HCT116 (cell line): ENCODE data around the gene BBS9. TPM values are rescaled to one million over a fixed set of nuclear protein-coding genes. Genes with fewer than 3 reads are reported as not detected.

Source experiments
- ATAC-seq: fragments of 200-7000 bp; cut with Tn5 transposase; 2 replicates; pipeline ENCODE4 v1.9.1; 2020; ENCODE audit warnings: mild to moderate bottlenecking, moderate library complexity
- BruUV-seq: library from RNA; stranded (reverse); fragments of 400-500 nt; replicated peaks from 2 replicates; lab custom pipeline; 2021; lab: Mats Ljungman, UMichigan
- CTCF ChIA-PET: fragments of 300-600 bp; sonication (Branson Sonifier 250); formaldehyde crosslinking; loops from one replicate; lab custom pipeline; 2021; ENCODE audit warnings: antibody characterized with exemption; lab: Charles Lee
- POLR2A ChIA-PET: fragments of 300-600, 350-600 bp; sonication (Branson Sonifier 250); formaldehyde crosslinking; loops from one replicate; lab custom pipeline; 2021; ENCODE audit warnings: antibody characterized with exemption; lab: Charles Lee
- RAD21 ChIA-PET, 2 experiments: fragments of 300-600 bp; sonication (Branson Sonifier 250); formaldehyde crosslinking; loops; one replicate each; lab custom pipeline; 2023; ENCODE audit warnings: low total read pairs in 2 of 2; ENCODE audit not compliant: uncharacterized antibody in 2 of 2, unreplicated experiment in 2 of 2, low non-redundant PET in 1 of 2; lab: Charles Lee
- DNase-seq: peaks from one replicate; pipeline ENCODE4 v3.0.0-alpha.2; 2010; ENCODE audit warnings: low read depth, low spot score
- H2AFZ ChIP-seq: fragments of 200-600 bp; shearing (Covaris generic), sonication (generic); 2 replicates; pipeline ENCODE4 v1.6.1; 2017; ENCODE audit warnings: low read depth, mixed run types, mixed read lengths, antibody characterized with exemption, low read length; ENCODE audit not compliant: poor library complexity, severe bottlenecking
- H3K27ac ChIP-seq: 2 replicates; pipeline ENCODE4 v1.5.1; 2012; ENCODE audit warnings: low read depth, low read length
- H3K27me3 ChIP-seq: fragments of 200-600 bp; sonication (generic); 2 replicates; pipeline ENCODE4 v1.6.1; 2016; ENCODE audit warnings: mixed run types, low read length, mixed read lengths; ENCODE audit not compliant: insufficient read depth
- H3K36me3 ChIP-seq, 2 experiments: fragments of 200-500 bp in 1 of 2; fragments of 200-600 bp in 1 of 2; sonication (Bioruptor generic) in 1 of 2; sonication (generic) in 1 of 2; 2 replicates each; pipeline versions ENCODE4 v1.5.1 to v1.6.1; 2014 to 2016; ENCODE audit warnings: low read length in 2 of 2, inconsistent platforms in 1 of 2, mixed read lengths in 1 of 2, mixed run types in 1 of 2; ENCODE audit not compliant: insufficient read depth in 2 of 2, control insufficient read depth in 1 of 2
- H3K4me1 ChIP-seq, 2 experiments: fragments of 200-600 bp in 1 of 2; sonication (generic) in 1 of 2; 2 replicates each; pipeline versions ENCODE4 v1.5.1 to v1.6.1; 2012 to 2017; ENCODE audit warnings: low read length in 2 of 2, inconsistent platforms in 1 of 2, mild to moderate bottlenecking in 1 of 2, mixed read lengths in 1 of 2, mixed run types in 1 of 2, moderate library complexity in 1 of 2; ENCODE audit not compliant: insufficient read depth in 2 of 2, control insufficient read depth in 1 of 2
- H3K4me2 ChIP-seq: fragments of 200-600 bp; sonication (generic); 2 replicates; pipeline ENCODE4 v1.6.1; 2017; ENCODE audit warnings: mixed run types, low read length, mixed read lengths
- H3K4me3 ChIP-seq, 2 experiments: fragments of 200-600 bp in 1 of 2; sonication (generic) in 1 of 2; replicated peaks in 1 of 2; 2 replicates each; pipeline ENCODE4 v1.5.1; 2011 to 2016; ENCODE audit warnings: low read length in 2 of 2, control low read depth in 1 of 2, low read depth in 1 of 2, mild to moderate bottlenecking in 1 of 2, mixed read lengths in 1 of 2, mixed run types in 1 of 2
- H3K79me2 ChIP-seq: fragments of 200-600 bp; sonication (generic); 2 replicates; pipeline ENCODE4 v1.6.1; 2017; ENCODE audit warnings: mild to moderate bottlenecking, mixed run types, low read length, moderate library complexity, mixed read lengths; ENCODE audit not compliant: insufficient read depth
- H3K9ac ChIP-seq: fragments of 200-600 bp; sonication (generic); 2 replicates; pipeline ENCODE4 v1.6.1; 2016; ENCODE audit warnings: low read length, mixed read lengths
- H3K9me2 ChIP-seq: fragments of 200-600 bp; sonication (generic), shearing (Covaris generic); 2 replicates; pipeline ENCODE4 v1.6.1; 2017; ENCODE audit warnings: mixed run types, mild to moderate bottlenecking, moderate library complexity; ENCODE audit not compliant: insufficient read depth
- H3K9me3 ChIP-seq, 2 experiments: fragments of 200-500 bp in 1 of 2; fragments of 200-600 bp in 1 of 2; sonication (Bioruptor generic) in 1 of 2; sonication (generic) in 1 of 2; 2 replicates each; pipeline ENCODE4 v1.6.1; 2014 to 2017; ENCODE audit warnings: low read length in 2 of 2, mixed read lengths in 2 of 2, inconsistent platforms in 1 of 2, low read depth in 1 of 2, mild to moderate bottlenecking in 1 of 2, mixed run types in 1 of 2, moderate library complexity in 1 of 2; ENCODE audit not compliant: control insufficient read depth in 1 of 2, insufficient read depth in 1 of 2
- H4K20me1 ChIP-seq: fragments of 200-600 bp; sonication (generic), shearing (Covaris generic); 2 replicates; pipeline ENCODE4 v1.6.1; 2017; ENCODE audit warnings: mixed run types, mild to moderate bottlenecking, moderate library complexity; ENCODE audit not compliant: insufficient read depth
- CBX3 ChIP-seq: IDR thresholded peaks from 2 replicates; pipeline ENCODE4 v1.6.1; 2012; ENCODE audit warnings: low read depth
- CEBPB ChIP-seq: IDR thresholded peaks from 2 replicates; pipeline ENCODE4 v1.6.1; 2012; ENCODE audit warnings: low read depth
- ELF1 ChIP-seq: IDR thresholded peaks from 2 replicates; pipeline ENCODE4 v1.6.1; 2012; ENCODE audit warnings: low read depth, borderline replicate concordance
- EZH2 ChIP-seq: fragments of 200-600 bp; sonication (generic); IDR thresholded peaks from 2 replicates; pipeline ENCODE4 v1.6.1; 2017; ENCODE audit warnings: antibody characterized with exemption, mixed run types
- FOSL1 ChIP-seq: IDR thresholded peaks from 2 replicates; pipeline ENCODE4 v1.6.1; 2012; ENCODE audit warnings: low read depth
- MAX ChIP-seq: IDR thresholded peaks from 2 replicates; pipeline ENCODE4 v1.6.1; 2012
- POLR2AphosphoS5 ChIP-seq: IDR thresholded peaks from 2 replicates; pipeline ENCODE4 v1.6.1; 2011; ENCODE audit warnings: mild to moderate bottlenecking, low read depth, low read length, moderate library complexity
- REST ChIP-seq: IDR thresholded peaks from 2 replicates; pipeline ENCODE4 v1.6.1; 2012; ENCODE audit warnings: low read depth
- SIN3A ChIP-seq: IDR thresholded peaks from 2 replicates; pipeline ENCODE4 v1.6.1; 2012; ENCODE audit warnings: low read depth
- SP1 ChIP-seq: IDR thresholded peaks from 2 replicates; pipeline ENCODE4 v1.6.1; 2012; ENCODE audit warnings: low read depth
- TCF7L2 ChIP-seq: IDR thresholded peaks from 2 replicates; pipeline ENCODE4 v1.7.0; 2011; ENCODE audit warnings: borderline replicate concordance, inconsistent platforms; ENCODE audit not compliant: insufficient read depth, insufficient read length; ENCODE audit errors: extremely low read depth
- intact Hi-C: fragments of 100-400 bp; cut with micrococcal nuclease; formaldehyde crosslinking; loops from 2 replicates; pipeline ENCODE4 v1.10.0; 2022
- total RNA-seq: library from RNA; stranded (reverse); gene quantifications from one replicate; pipeline ENCODE4 v1.2.1, GENCODE V29; 2021; ENCODE audit not compliant: unreplicated experiment
- TF ChIP-seq, protein P1 (sequence below): IDR thresholded peaks from 2 replicates; pipeline ENCODE4 v1.6.1; 2012

Gene BBS9
- total RNA-seq, 1 experiment from 2014 or later, result 7.1 TPM

- TF ChIP-seq REST (no peak), TCF7L2 (no peak), FOSL1 (no peak), CEBPB (no peak), SIN3A (no peak), CBX3 (no peak), SP1 (no peak), EZH2 (no peak), MAX (no peak), ELF1 (no peak), POLR2AphosphoS5 (no peak)
- TF ChIP-seq, protein P1, sequence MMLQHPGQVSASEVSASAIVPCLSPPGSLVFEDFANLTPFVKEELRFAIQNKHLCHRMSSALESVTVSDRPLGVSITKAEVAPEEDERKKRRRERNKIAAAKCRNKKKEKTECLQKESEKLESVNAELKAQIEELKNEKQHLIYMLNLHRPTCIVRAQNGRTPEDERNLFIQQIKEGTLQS, result no peak
- TF ChIP-seq, all 23 proteins: peak for 0
- H3K9ac ChIP-seq, result no peak overlapping the region
- CTCF ChIA-PET, result no interaction called here
- H3K79me2 ChIP-seq, result no peaks in the 10 kb centered on the region
- H3K36me3 ChIP-seq, result no peaks in the 10 kb centered on the region
- H3K4me3 ChIP-seq, result no peak overlapping the region
- H3K9me2 ChIP-seq, result no peaks in the 10 kb centered on the region
- no peak overlapping the region for H2AFZ ChIP-seq
- intact Hi-C loops, result no loop called here
- no TSS peak for BruUV-seq
- H3K27me3 ChIP-seq, result no peaks in the 10 kb centered on the region
- POLR2A ChIA-PET, result no interaction called here
- H4K20me1 ChIP-seq, result no peaks in the 10 kb centered on the region
- H3K4me1 ChIP-seq, result no peaks in the 10 kb centered on the region
- RAD21 ChIA-PET, result no interaction called here
- no peak overlapping the region for H3K4me2 ChIP-seq
- no peaks in the 10 kb centered on the region for H3K9me3 ChIP-seq
- no peak overlapping the region for H3K27ac ChIP-seq
- DNase-seq (no peak), ATAC-seq (no peak)
Observed at GRCh38 chr7:33336820-33337219, 207.5 kb downstream of the BBS9 start.
